Pulmonary artery endothelial cell (primary cell): ENCODE measurements around the gene BCL2. TPM values are rescaled to one million over a fixed set of nuclear protein-coding genes. Genes with fewer than 3 reads are reported as not detected.

ENCODE experiments used
- DNase-seq: peaks from one replicate; pipeline ENCODE4 v3.0.0-alpha.2; 2011; ENCODE audit warnings: low read depth, low spot score
- total RNA-seq: library from RNA; depleted of rRNA; stranded (reverse); fragments of >200 nt; gene quantifications from 2 replicates; pipeline ENCODE4 v1.2.3, GENCODE V29; 2014

Gene BCL2
- total RNA-seq, 1 donor from 2014 or later, result 1.3 TPM

DNA sequence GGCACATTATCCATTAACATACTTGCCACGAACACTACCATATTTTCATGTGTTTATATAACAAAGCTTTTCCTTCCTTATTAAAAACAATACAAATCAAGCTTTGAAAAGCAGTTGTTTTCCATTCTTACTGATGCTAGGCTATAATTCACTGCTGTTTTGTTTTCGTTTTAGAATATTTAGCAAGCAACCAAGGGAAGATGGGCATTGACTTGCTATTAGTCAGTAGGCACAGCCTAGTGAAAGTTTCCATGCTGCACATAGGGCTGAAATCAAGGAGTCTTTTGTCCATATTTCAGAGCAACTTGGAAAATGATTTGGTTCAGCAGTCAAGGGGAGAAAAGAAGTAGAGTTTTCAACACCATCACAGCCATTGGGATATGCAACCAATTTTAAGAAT, 31.3 kb downstream of the BCL2 start:
- no peak for DNase-seq

DNA sequence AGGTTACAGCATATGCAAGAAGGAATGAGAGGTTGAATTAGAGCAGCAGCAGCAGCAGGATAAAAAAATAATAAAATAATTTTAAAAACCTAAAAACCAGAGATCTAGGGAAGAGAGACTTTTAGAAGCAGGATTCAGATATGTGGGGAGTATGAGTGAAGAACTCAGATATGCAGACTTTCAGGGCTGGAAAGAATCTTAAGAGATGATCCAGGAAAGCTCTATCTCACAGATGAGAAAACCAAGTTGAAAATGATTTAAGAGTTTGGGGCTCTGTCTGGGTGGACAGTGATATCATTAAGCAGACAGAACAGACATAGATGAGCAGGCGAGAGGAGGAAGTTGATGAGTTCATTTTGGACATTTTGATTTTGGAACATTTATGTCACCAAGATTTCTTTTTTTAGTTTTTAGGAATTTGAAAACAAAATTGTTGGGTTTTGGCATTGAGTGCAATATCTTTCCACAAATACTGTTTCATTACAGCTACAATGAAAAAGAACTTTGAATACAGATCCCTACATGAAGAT, 31.8 kb downstream of the BCL2 start:
- no peak for DNase-seq

DNA sequence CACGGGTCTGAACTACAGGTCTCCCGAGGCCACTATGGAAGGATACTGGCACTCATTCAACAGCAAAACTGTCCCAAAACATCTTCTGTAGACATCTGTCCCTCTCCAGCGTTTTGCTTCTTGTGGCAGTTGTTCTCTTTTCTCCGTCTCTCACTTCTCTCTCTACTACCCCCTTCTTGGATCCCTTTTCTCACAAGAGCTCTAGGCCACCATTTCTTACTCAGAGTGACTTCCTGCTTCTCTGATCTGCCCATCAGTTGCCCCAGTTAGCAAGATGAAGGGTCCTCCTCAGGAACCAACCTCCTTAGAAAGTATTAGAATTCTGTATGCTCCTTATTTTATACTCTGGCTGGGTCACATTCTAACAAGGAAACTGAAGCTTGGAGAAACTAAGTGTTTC, 32.6 kb downstream of the BCL2 start:
- no peak for DNase-seq

- DNase-seq, result no peak
Observed at GRCh38 chr18:63284827-63285733, 34.5 kb downstream of the BCL2 start.

DNA sequence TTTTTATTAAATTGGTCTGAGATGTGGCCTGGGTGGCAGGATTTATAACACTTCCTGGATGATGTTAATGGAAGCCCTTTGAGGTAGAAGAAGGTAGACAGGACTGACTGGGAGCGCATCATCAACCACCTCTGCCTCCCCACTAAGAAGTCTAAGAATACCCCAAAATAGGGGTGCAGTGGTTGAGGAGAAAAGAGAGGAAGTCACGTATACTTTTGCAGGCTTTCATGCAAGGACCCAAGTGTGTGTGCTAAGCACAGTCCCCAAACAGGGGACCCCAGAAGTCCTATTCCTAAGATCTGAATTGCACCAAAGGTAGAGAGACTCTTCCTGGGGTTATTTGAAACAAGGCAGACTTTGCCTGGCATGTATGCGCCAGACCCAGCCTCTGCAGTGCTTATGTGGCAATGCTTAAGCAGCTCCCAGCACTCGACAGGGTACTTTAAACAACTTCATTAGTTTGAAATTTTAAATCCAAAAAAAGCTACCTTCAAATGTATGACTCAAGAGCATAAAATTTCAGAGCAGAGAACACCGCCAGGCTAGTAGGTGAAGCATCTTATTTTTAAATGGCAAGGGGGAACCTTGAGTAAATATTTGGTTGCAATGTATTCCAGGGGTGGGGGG, 35.3 kb downstream of the BCL2 start:
- DNase-seq, result no peak

- no peak for DNase-seq
Observed at GRCh38 chr18:63283305-63284094, 36.1 kb downstream of the BCL2 start.

GRCh38 chr18:63282793-63283192, 36.8 kb downstream of the BCL2 start:
- no peak for DNase-seq

DNA sequence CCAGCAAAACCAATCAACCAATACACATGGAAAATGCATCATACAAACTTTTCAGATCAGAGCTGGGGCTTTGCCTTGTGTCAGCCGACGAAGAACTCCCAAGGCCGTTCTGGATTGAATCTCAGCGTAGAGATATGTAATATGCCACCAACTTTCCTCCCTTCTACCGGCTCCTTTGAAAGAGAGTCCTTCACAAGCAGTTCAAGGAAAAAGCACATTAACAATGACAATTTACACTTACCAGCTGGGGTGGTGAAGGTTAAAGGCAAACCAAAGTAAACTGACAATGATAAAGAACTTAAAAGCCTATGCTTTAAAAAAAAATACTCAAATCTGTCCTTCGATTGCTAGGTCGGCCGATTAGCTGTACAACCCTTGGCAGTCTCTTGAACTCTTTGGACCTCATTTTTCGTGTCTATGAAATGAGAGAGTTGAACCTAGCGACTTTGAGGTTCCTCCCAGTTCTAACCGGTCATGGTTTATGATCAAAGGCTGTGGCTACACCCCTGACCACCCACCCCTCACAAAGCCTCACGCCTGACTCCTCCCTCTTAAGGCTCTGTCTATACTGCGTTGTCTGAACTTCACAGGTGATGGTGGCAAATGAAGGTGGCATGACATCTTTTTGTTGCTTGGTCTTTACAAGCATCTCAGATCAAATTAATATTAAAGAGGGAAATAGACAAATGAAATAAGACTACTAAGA, 46.2 kb downstream of the BCL2 start:
- no peak for DNase-seq

DNA sequence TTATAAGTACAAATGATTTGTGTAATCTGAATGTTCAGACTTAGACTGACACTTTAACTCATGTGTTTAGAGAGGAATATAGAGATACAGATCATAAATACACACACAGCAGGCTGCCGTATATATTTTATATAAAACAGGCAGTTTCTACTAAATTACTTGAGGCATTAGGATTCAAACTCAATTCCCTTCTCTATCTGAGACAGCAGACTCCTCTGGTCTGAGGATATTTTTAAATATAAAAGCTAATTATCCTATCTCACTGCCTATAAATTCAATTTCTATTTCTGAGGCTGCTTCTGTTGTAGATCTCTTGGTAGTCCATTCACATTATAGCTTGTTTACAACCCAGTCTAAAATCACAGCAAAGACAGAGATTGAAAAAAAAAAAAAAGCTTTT, 46.9 kb downstream of the BCL2 start:
- no peak for DNase-seq

- no peak for DNase-seq
Observed at GRCh38 chr18:63271881-63272299, 47.7 kb downstream of the BCL2 start.

DNA sequence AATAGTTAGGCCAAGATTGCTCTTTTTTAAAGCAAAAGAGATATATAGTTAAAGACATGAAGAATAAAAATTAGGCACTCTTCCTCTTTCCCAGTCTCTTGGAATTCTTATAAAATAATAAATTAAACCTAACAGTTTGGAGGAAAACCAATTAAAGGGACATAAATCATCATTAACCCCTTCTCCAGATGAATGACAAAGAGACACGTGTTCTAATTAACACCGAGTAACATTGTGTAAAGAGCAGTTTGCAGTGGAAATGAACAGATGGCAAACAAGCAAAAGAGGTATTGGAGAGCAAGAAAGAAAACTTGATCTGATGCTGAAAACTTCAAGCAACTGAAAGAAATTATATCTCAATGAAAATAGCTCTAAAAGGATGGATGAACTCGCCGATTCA, 48.4 kb downstream of the BCL2 start:
- DNase-seq, result no peak

DNA sequence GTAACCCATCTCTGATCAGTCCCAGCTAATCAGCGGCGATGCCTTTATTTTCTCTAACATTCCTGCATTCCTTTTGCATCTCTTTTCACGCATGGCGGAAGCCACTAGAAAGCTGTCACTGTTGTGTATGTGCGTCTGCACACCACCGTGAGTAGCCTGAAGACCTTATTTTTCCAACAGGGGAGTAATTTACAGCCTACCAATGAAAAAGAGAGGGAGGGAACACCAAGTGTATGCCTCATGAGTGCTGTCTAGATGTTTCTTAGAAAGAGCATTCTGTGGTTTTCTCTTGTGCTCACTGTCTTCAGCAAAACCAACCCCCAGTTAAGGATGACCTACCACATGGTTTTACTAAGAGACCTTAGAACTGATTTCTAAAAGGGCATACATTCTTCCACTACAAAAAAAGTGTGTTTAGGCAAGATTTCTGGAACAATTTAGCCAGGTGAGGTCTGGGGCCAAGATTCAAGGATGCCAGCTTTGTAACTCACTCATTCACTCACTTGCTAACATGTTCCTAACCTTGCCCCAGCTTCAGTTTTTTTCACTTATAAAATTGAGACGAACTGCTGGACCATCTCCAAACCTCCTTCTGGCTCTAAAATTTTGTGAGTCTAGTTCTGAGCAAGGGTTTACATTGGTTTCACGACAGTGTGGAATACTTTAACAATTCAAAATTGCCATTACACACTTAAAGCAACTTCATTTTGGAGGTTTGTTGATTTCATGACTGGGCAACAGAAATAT, 51.4 kb downstream of the BCL2 start:
- DNase-seq, result no peak

DNA sequence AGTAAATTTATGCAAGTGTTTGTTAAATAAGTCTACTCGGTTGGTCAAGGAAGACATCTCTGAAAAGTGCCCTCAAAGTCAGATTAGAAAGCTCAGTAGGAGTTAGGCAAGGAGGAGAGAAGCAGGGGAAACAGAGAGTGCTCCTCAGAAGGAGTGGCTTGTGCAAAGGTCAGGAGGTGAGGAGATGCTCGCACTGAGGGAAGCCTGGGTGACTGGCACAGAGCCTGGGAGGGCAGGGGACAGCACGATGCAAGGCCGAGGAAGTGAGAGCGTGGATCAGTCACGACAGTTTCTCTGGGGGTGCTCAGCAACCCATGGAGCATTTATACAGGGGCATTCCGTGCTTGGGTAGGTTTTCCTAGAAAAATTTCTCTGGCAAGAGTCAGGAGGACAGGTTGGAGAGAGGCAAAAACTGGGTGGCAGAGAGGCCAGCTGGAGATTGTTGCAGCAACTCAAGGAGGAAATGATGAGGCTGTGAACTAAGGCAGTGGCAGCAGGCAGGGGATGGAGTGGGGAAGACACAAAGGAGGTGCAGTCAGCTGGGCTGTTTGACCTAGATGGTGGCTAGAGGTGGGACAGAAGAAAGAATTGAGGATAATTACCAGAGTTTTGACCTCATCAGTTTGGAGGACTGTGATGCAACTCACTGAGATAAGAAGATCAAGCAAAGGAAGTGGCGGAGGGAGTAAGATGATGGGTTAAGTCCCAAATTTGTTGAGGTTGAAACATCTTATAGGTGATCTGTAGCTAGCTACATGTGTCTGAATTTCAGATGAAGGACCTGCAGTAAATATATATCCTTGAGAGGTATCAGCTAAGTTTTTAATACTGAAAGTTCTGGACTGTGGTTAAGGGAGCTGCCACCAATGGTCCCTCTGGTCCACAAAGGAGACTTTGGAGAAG, 52.4 kb downstream of the BCL2 start:
- no peak for DNase-seq

- DNase-seq, result no peak
Observed at GRCh38 chr18:63265326-63265725, 54.2 kb downstream of the BCL2 start.

DNA sequence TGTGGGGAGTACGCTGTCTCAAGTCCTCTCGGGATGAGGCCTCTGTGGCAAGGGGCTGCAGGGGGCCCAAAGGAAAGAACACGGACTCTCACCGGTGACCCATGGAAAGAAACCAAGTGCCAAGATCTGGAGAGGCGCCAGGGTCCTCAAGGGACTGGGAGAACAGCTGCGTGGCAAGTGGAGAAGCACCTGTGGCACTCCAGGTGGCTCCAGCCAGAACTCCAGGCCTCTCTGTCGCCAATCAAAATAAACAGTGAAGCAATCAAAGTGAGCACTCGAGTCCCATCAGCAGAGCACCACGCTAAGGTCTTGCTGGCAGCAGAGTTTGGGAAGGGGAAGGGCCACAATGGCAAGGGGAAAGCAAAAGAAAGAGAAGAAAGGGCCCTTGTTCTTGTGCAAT, 54.7 kb downstream of the BCL2 start:
- DNase-seq, result no peak

- DNase-seq, result no peak
Observed at GRCh38 chr18:63263444-63263843, 56.1 kb downstream of the BCL2 start.

DNA sequence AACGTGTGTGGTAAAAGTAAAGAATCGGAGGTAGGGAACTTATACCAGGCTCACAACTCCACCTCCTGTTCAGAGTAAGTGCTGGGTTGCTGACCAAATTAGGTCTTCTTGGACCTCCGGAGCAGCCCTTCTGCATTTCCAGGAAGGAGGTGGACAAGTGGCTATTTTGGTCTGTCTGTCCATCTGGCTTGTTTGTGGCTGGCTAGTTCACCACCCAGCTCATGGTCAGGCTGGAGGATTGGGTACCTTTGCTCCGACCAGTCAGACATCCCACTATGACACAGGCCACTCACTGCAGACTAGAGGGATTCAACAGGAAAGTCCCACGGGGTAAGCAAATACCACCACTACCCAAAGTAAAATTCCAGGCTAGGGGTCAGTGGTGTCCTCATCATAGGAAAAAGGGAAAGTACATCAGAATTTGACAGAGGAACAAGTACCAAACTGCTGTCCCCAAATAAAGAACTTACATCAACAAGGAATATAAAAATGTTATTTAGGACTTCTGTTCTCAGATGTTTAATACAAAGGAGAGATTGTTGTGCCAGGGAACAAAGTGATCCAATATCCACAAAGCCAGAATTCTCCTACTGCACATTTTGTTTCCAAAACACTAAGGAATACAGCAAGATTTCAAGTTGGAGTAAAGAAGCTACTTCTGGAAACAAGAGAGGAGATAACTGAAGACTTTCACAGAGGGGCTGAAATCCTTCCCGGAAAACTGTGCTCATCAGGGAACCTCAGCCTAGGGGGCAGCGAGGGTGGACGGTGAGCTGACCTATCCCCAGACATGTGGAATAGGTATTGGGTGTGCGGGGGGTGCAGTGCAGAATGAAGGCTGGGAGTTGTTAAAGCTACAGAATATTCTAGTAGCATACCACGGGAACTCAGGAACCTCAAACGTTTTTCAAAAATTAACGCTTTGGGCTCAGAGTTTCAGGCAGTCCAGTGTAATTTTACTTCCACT, 56.9 kb downstream of the BCL2 start:
- DNase-seq, result no peak

DNA sequence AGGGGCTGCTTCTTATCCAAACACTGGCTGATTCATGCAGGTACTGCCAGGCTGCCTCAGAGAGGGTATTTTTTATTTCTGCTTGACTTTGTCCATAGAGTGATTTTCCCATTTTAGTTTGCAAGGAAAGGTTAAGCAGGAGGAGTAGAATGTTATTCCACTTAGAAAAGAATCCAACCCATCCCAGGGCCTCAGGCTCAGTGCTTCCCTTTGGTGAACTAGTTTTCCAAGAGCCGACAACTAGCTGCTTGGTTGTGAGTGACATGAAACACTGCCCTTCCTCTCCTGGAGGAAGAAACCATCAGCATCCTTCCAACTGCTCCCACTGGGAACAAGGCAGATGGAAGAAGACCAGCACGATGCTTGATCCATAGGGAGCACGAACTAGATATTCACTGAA, 58.5 kb downstream of the BCL2 start:
- DNase-seq, result no peak
